Upper lobe of left lung (tissue), 6 donors: ENCODE measurements around the gene RBM33. TPM values are rescaled to one million over a fixed set of nuclear protein-coding genes. Genes with fewer than 3 reads are reported as not detected.
A peak's percentile ranks its signal among the peaks of the same experiment; 100 is the strongest.

Experiments used
- ATAC-seq, 2 donors: fragments of 200-7000 bp; cut with Tn5 transposase; one replicate each; pipeline ENCODE4 v1.9.1; 2022; ENCODE audit warnings: mild to moderate bottlenecking in 2 of 2, moderate library complexity in 2 of 2; ENCODE audit not compliant: low FRiP score in 2 of 2
- DNase-seq, 2 donors: peaks; one replicate each; pipeline ENCODE4 v3.0.0-alpha.2; 2019 to 2020
- H3K27ac ChIP-seq, 4 donors: fragments of 200-600 bp; sonication (generic); one replicate each; pipeline ENCODE4 v1.5.1; 2016 to 2019
- H3K27me3 ChIP-seq, 4 donors: fragments of 200-600 bp; sonication (generic); one replicate each; pipeline ENCODE4 v1.5.1; 2017 to 2019
- H3K36me3 ChIP-seq, 4 donors: fragments of 200-600 bp; sonication (generic); one replicate each; pipeline ENCODE4 v1.5.1; 2016 to 2019
- H3K4me1 ChIP-seq, 4 donors: fragments of 200-600 bp; sonication (generic); one replicate each; pipeline ENCODE4 v1.5.1; 2018 to 2019
- H3K4me3 ChIP-seq, 4 donors: fragments of 200-600 bp; sonication (generic); one replicate each; pipeline ENCODE4 v1.5.1; 2017 to 2019; ENCODE audit warnings: mild to moderate bottlenecking in 2 of 4, moderate library complexity in 1 of 4
- H3K9me3 ChIP-seq, 4 donors: fragments of 200-600 bp; sonication (generic); one replicate each; pipeline ENCODE4 v1.5.1; 2018 to 2019
- CTCF ChIP-seq, 6 experiments: fragments of 450-650 bp in 4 of 6; fragments of 200-600 bp in 2 of 6; sonication (generic) in 2 of 6; IDR thresholded peaks; one replicate each; pipeline ENCODE4 v1.5.1; 2016 to 2019; ENCODE audit warnings: antibody characterized with exemption in 6 of 6
- EP300 ChIP-seq, 4 donors: sonication (generic); formaldehyde crosslinking; IDR thresholded peaks; one replicate each; pipeline ENCODE4 v1.5.1; 2017; ENCODE audit warnings: antibody characterized with exemption in 4 of 4, control low read depth in 2 of 4
- POLR2A ChIP-seq, 4 donors: fragments of 450-650 bp; IDR thresholded peaks; one replicate each; pipeline ENCODE4 v1.5.1; 2016 to 2017; ENCODE audit warnings: antibody characterized with exemption in 4 of 4, mild to moderate bottlenecking in 2 of 4
- POLR2AphosphoS5 ChIP-seq, 2 donors: sonication (generic); formaldehyde crosslinking; IDR thresholded peaks; one replicate each; pipeline ENCODE4 v1.5.1; 2017; ENCODE audit warnings: antibody characterized with exemption in 2 of 2
- WGBS, 2 donors: methylation state at CpG; one replicate each; pipeline ENCODE4 v1.1.5; 2017 to 2018; 5-methylcytosine and 5-hydroxymethylcytosine counted together
- total RNA-seq, 6 donors: library from RNA; depleted of rRNA in 4 of 6; stranded (reverse); fragments of >200 nt in 4 of 6; gene quantifications; one replicate each; pipeline versions ENCODE4 v1.1.0 to v1.2.1, GENCODE V29; 2016 to 2021
- donor health status: DM: no; HTN: no; CAD: no; lungs with moderate emphysema.
- donor health status: DM: no; HTN: yes; CAD: no; lungs with severe emphysema.

The RBM33 gene
- total RNA-seq, 6 donors from 2014 or later, result 40.6 to 179 (median 76.4) TPM

DNA sequence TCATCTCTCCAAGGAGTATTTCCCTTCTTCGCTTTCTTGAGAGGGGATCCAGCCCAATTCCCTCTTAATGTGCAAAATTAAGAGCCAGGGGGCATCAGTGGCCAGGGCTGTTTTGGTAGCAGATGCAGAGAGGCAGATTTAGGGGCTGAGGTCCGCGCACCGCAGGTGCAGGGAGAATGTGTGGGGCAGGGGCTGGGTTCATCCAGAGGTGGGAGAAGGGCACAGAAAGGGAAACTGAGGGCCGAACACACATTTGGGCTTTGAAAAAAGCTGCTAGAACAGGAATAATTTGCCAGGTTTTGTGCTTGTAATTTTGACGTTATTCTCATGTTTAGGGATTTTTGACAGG, 174.3 kb downstream of the RBM33 start:
- WGBS, 2 donors, result 78 to 80% methylated on average over 5 to 6 of the region's 6 CpGs
- Histone ChIP-seq H3K4me1 (peaks cover 0 to 4% (median 0%) of the 10 kb centered on the region in 4 donors), H3K27me3 (peaks cover 0 to 9% (median 2%) of the 10 kb centered on the region in 4 donors), H3K36me3 (no peaks in the 10 kb centered on the region), H3K4me3 (no peak overlapping the region), H3K9me3 (peaks cover 0 to 6% (median 2%) of the 10 kb centered on the region in 4 donors), H3K27ac (no peak overlapping the region)
- TF ChIP-seq EP300 (IDR thresholded peaks at IDR 0.05), result no peak
- no peak for TF ChIP-seq POLR2A (IDR thresholded peaks at IDR 0.05)
- no peak for TF ChIP-seq POLR2AphosphoS5 (IDR thresholded peaks at IDR 0.05)
- TF ChIP-seq CTCF (IDR thresholded peaks at IDR 0.05), result no peak
- DNase-seq (no peak), ATAC-seq (no peak)

DNA sequence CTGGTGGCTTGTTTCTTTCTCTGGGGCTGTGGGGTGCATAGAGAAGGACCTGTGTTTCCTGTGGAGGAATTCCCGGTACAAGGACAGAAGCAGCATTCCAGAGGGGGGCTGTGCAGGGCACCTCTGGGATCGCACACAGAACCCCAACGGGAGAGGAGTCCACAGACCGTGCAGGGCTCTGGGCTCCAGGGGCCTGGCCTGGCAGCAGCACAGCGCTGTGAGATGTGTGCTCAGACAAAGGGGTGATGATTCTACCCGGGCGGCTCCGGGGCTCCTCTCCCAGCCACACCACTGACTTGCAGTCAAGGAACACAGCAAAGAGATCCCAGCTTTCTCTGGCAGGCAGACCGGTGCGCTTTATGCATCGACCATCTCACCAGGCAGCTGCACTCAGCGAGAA, 174.7 kb downstream of the RBM33 start:
- WGBS, 2 donors, result 76 to 100% methylated on average over 4 to 12 of the region's 12 CpGs
- Histone ChIP-seq H3K27ac (no peak overlapping the region), H3K4me1 (peaks cover 0 to 4% (median 0%) of the 10 kb centered on the region in 4 donors), H3K9me3 (peaks cover 0 to 6% (median 2%) of the 10 kb centered on the region in 4 donors), H3K4me3 (no peak overlapping the region), H3K27me3 (peaks cover 0 to 8% (median 2%) of the 10 kb centered on the region in 4 donors), H3K36me3 (no peaks in the 10 kb centered on the region)
- no peak for DNase-seq
- no peak for ATAC-seq
- TF ChIP-seq EP300 (IDR thresholded peaks at IDR 0.05) (no peak), POLR2A (IDR thresholded peaks at IDR 0.05) (no peak), POLR2AphosphoS5 (IDR thresholded peaks at IDR 0.05) (no peak), CTCF (IDR thresholded peaks at IDR 0.05) (no peak)

GRCh38 chr7:155820246-155820645, 175.8 kb downstream of the RBM33 start:
- peaks cover 0 to 3% (median 0%) of the 10 kb centered on the region in 4 donors for H3K27me3 ChIP-seq
- no peaks in the 10 kb centered on the region for H3K36me3 ChIP-seq
- no peak overlapping the region for H3K27ac ChIP-seq
- ATAC-seq, result no peak
- 80 to 87% methylated on average over 15 to 17 of the region's 18 CpGs for WGBS, 2 donors
- H3K4me1 ChIP-seq, result peaks cover 0 to 4% (median 0%) of the 10 kb centered on the region in 4 donors
- no peak overlapping the region for H3K4me3 ChIP-seq
- H3K9me3 ChIP-seq, result peaks cover 0 to 6% (median 2%) of the 10 kb centered on the region in 4 donors
- TF ChIP-seq POLR2A (IDR thresholded peaks at IDR 0.05) (no peak), EP300 (IDR thresholded peaks at IDR 0.05) (no peak), POLR2AphosphoS5 (IDR thresholded peaks at IDR 0.05) (no peak), CTCF (IDR thresholded peaks at IDR 0.05) (no peak)
- peak in 1 of 2 donors; percentile 61 for DNase-seq

- Histone ChIP-seq H3K27me3 (peaks cover 0 to 3% (median 0%) of the 10 kb centered on the region in 4 donors), H3K4me3 (no peak overlapping the region), H3K4me1 (no peaks in the 10 kb centered on the region), H3K9me3 (peaks cover 0 to 6% (median 2%) of the 10 kb centered on the region in 4 donors), H3K27ac (no peak overlapping the region), H3K36me3 (no peaks in the 10 kb centered on the region)
- TF ChIP-seq CTCF (IDR thresholded peaks at IDR 0.05), result no peak
- no peak for TF ChIP-seq POLR2A (IDR thresholded peaks at IDR 0.05)
- no peak for TF ChIP-seq POLR2AphosphoS5 (IDR thresholded peaks at IDR 0.05)
- TF ChIP-seq EP300 (IDR thresholded peaks at IDR 0.05), result no peak
- ATAC-seq, result no peak
- 74 to 87% methylated on average over 8 to 11 of the region's 13 CpGs for WGBS, 2 donors
- DNase-seq, result no peak
These were observed 176.3 kb downstream of the RBM33 start for GRCh38 chr7:155820788-155821187.

- Histone ChIP-seq H3K4me1 (no peaks in the 10 kb centered on the region), H3K27ac (no peak overlapping the region), H3K36me3 (no peaks in the 10 kb centered on the region), H3K4me3 (no peak overlapping the region), H3K27me3 (peaks cover 0 to 3% (median 0%) of the 10 kb centered on the region in 4 donors), H3K9me3 (peaks cover 0 to 6% (median 2%) of the 10 kb centered on the region in 4 donors)
- TF ChIP-seq EP300 (IDR thresholded peaks at IDR 0.05) (no peak), POLR2AphosphoS5 (IDR thresholded peaks at IDR 0.05) (no peak), CTCF (IDR thresholded peaks at IDR 0.05) (no peak), POLR2A (IDR thresholded peaks at IDR 0.05) (no peak)
- DNase-seq (no peak), ATAC-seq (no peak)
- 79 to 88% methylated on average over 10 to 11 of the region's 11 CpGs for WGBS, 2 donors
These were observed 177.4 kb downstream of the RBM33 start for GRCh38 chr7:155821851-155822250.
